ENCODE measurements around the gene PTPN14. TPM values are rescaled to one million over a fixed set of nuclear protein-coding genes. Genes with fewer than 3 reads are reported as not detected.

Gene PTPN14
- total and polyA plus RNA-seq, 2 experiments from 2014 or later, result 18.7 to 70.2 TPM

GRCh38 chr1:214385428-214385827 lies 166.0 kb downstream of the PTPN14 start:
- Mint-ChIP-seq H3K4me1 (peaks cover 13% of the 10 kb centered on the region), H3K4me3 (no peak overlapping the region), H3K36me3 (ENCODE audit: low read depth) (peaks cover 37% of the 10 kb centered on the region), H3K27me3 (ENCODE audit: insufficient read depth, low read depth, poor library complexity) (no peaks in the 10 kb centered on the region), H3K27ac (no peak overlapping the region; the same call in 1 of the 2 replicates), H3K9me3 (no peaks in the 10 kb centered on the region)
- no peak overlapping the region for H3K4me2 ChIP-seq
- DNase-seq (ENCODE audit: low spot score) (no peak), ATAC-seq (no peak)
- H3F3A ChIP-seq (replicated peaks; ENCODE audit: low read depth), result no peaks in the 10 kb centered on the region; the same call in 1 of the 2 replicates
- no peak for TF ChIP-seq EZH2 (IDR thresholded peaks at IDR 0.05; ENCODE audit: low read depth, unreplicated experiment)
- TF ChIP-seq ETS1 (IDR thresholded peaks at IDR 0.05), result no peak
- TF ChIP-seq POLR2AphosphoS5 (IDR thresholded peaks at IDR 0.05; ENCODE audit: low read depth), result no peak
- no peak for TF ChIP-seq ZNF331 (CRISPR knock-in tag; IDR thresholded peaks at IDR 0.05; ENCODE audit: low read depth)
- no peak for TF ChIP-seq CTCF (conservative IDR thresholded peaks at IDR 0.05; ENCODE audit: low read depth in 2 of 2)
- TF ChIP-seq, protein P1, sequence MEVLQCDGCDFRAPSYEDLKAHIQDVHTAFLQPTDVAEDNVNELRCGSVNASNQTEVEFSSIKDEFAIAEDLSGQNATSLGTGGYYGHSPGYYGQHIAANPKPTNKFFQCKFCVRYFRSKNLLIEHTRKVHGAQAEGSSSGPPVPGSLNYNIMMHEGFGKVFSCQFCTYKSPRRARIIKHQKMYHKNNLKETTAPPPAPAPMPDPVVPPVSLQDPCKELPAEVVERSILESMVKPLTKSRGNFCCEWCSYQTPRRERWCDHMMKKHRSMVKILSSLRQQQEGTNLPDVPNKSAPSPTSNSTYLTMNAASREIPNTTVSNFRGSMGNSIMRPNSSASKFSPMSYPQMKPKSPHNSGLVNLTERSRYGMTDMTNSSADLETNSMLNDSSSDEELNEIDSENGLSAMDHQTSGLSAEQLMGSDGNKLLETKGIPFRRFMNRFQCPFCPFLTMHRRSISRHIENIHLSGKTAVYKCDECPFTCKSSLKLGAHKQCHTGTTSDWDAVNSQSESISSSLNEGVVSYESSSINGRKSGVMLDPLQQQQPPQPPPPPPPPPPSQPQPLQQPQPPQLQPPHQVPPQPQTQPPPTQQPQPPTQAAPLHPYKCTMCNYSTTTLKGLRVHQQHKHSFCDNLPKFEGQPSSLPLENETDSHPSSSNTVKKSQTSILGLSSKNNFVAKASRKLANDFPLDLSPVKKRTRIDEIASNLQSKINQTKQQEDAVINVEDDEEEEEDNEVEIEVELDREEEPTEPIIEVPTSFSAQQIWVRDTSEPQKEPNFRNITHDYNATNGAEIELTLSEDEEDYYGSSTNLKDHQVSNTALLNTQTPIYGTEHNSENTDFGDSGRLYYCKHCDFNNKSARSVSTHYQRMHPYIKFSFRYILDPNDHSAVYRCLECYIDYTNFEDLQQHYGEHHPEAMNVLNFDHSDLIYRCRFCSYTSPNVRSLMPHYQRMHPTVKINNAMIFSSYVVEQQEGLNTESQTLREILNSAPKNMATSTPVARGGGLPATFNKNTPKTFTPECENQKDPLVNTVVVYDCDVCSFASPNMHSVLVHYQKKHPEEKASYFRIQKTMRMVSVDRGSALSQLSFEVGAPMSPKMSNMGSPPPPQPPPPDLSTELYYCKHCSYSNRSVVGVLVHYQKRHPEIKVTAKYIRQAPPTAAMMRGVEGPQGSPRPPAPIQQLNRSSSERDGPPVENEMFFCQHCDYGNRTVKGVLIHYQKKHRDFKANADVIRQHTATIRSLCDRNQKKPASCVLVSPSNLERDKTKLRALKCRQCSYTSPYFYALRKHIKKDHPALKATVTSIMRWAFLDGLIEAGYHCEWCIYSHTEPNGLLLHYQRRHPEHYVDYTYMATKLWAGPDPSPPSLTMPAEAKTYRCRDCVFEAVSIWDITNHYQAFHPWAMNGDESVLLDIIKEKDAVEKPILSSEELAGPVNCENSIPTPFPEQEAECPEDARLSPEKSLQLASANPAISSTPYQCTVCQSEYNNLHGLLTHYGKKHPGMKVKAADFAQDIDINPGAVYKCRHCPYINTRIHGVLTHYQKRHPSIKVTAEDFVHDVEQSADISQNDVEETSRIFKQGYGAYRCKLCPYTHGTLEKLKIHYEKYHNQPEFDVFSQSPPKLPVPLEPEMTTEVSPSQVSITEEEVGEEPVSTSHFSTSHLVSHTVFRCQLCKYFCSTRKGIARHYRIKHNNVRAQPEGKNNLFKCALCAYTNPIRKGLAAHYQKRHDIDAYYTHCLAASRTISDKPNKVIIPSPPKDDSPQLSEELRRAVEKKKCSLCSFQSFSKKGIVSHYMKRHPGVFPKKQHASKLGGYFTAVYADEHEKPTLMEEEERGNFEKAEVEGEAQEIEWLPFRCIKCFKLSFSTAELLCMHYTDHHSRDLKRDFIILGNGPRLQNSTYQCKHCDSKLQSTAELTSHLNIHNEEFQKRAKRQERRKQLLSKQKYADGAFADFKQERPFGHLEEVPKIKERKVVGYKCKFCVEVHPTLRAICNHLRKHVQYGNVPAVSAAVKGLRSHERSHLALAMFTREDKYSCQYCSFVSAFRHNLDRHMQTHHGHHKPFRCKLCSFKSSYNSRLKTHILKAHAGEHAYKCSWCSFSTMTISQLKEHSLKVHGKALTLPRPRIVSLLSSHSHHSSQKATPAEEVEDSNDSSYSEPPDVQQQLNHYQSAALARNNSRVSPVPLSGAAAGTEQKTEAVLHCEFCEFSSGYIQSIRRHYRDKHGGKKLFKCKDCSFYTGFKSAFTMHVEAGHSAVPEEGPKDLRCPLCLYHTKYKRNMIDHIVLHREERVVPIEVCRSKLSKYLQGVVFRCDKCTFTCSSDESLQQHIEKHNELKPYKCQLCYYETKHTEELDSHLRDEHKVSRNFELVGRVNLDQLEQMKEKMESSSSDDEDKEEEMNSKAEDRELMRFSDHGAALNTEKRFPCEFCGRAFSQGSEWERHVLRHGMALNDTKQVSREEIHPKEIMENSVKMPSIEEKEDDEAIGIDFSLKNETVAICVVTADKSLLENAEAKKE (CRISPR knock-in tag; IDR thresholded peaks at IDR 0.05), result no peak
- TF ChIP-seq REST (IDR thresholded peaks at IDR 0.05; ENCODE audit: unreplicated experiment), result no peak
- no peak for TF ChIP-seq ZNF114 (CRISPR knock-in tag; IDR thresholded peaks at IDR 0.05)
- no peak for TF ChIP-seq STAT1 (IDR thresholded peaks at IDR 0.05; ENCODE audit: unreplicated experiment)
- no peak for TF ChIP-seq NANOG (IDR thresholded peaks at IDR 0.05; ENCODE audit: borderline replicate concordance)
- no peak for TF ChIP-seq CREB1 (CRISPR knock-in tag; IDR thresholded peaks at IDR 0.05; ENCODE audit: low read depth)
- no peak for TF ChIP-seq EZH2phosphoT487 (IDR thresholded peaks at IDR 0.05; ENCODE audit: unreplicated experiment)
- no peak for TF ChIP-seq JUNB (IDR thresholded peaks at IDR 0.05; ENCODE audit: unreplicated experiment)
- H3K27me3 ChIP-seq (ENCODE audit: insufficient read depth), result no peaks in the 10 kb centered on the region
- no peak overlapping the region for H3K4me3 ChIP-seq
- no peaks in the 10 kb centered on the region for H3K9me2 ChIP-seq (ENCODE audit: insufficient read depth)
- H3K79me2 ChIP-seq (replicated peaks; ENCODE audit: insufficient read depth), result no peaks in the 10 kb centered on the region
- no peak overlapping the region for H2AFZ ChIP-seq
- peaks cover 16% of the 10 kb centered on the region for H3K36me3 ChIP-seq (ENCODE audit: insufficient read depth)
- no peak overlapping the region for H3K27ac ChIP-seq (ENCODE audit: low read depth)
- no peaks in the 10 kb centered on the region for H4K20me1 ChIP-seq (replicated peaks; ENCODE audit: insufficient read depth)
- peaks cover 11% of the 10 kb centered on the region for H3K4me1 ChIP-seq (ENCODE audit: insufficient read depth)

All from GM23338 (cell line).